ENCODE results near the gene ACP7.

DNA sequence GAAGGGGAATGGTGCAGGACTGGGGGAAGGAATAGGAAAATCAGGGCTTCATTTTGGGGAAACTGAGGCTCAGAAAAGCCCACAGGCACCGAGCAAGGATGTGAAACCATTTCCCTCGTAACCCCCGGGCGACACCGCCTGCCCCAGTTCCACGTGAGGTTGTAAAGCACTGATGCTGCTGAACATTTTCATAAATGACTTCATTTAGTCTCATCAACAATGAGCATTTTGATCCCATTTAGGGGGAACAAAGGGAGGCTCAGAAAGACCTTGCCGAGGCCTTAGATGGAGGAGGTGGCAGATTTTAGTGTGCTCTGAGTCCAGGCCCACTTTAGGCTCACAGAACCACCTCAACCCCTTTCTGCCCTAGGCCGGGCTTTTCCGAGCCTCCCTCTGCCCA is 31.3 kb upstream of the ACP7 start:
- TF ChIP-seq CTCF (conservative IDR thresholded peaks at IDR 0.05 in 1 of 2, IDR thresholded peaks at IDR 0.05 in 1 of 2; ENCODE audit: extremely low read depth in 1 of 2, insufficient read depth in 1 of 2, low read depth in 1 of 2, low read length in 2 of 2) = no peak
- no peak for TF ChIP-seq EZH2 (IDR thresholded peaks at IDR 0.05; ENCODE audit: borderline replicate concordance, low read length)
